Neural progenitor cell (in vitro differentiated cells): Measurements from ENCODE around the gene STAG1. TPM values are rescaled to one million over a fixed set of nuclear protein-coding genes. Genes with fewer than 3 reads are reported as not detected.

Experiments used
- DNase-seq: peaks from one replicate; pipeline ENCODE4 v3.0.0-alpha.2; 2016; ENCODE audit warnings: low spot score
- H2AFZ ChIP-seq: fragments of 200-600 bp; sonication (generic); replicated peaks from 2 replicates; pipeline ENCODE4 v1.6.1; 2016; ENCODE audit warnings: antibody characterized with exemption
- H3F3A ChIP-seq: fragments of 200-600 bp; sonication (generic); 2 replicates; pipeline ENCODE4 v1.6.1; 2016; ENCODE audit warnings: antibody characterized with exemption, low read depth
- H3K27ac ChIP-seq: fragments of 200-600 bp; sonication (generic); 2 replicates; pipeline ENCODE4 v1.5.1; 2016; ENCODE audit warnings: mild to moderate bottlenecking
- H3K27me3 ChIP-seq: fragments of 200-600 bp; sonication (generic); 2 replicates; pipeline ENCODE4 v1.6.1; 2016; ENCODE audit warnings: mild to moderate bottlenecking, moderate library complexity
- H3K36me3 ChIP-seq: fragments of 200-600 bp; sonication (generic); 2 replicates; pipeline ENCODE4 v1.5.1; 2016
- H3K4me1 ChIP-seq: fragments of 200-600 bp; sonication (generic); 2 replicates; pipeline ENCODE4 v1.6.1; 2016; ENCODE audit warnings: mixed run types
- H3K4me2 ChIP-seq: fragments of 200-600 bp; sonication (generic); 2 replicates; pipeline ENCODE4 v1.6.1; 2016
- H3K4me3 ChIP-seq: fragments of 200-600 bp; sonication (generic); 2 replicates; pipeline ENCODE4 v1.5.1; 2016
- H3K79me2 ChIP-seq: fragments of 200-600 bp; sonication (generic); 2 replicates; pipeline ENCODE4 v1.6.1; 2016; ENCODE audit warnings: low read depth
- H3K9ac ChIP-seq: fragments of 200-600 bp; sonication (generic); 2 replicates; pipeline ENCODE4 v1.6.1; 2016
- H3K9me3 ChIP-seq: fragments of 200-600 bp; sonication (generic); 2 replicates; pipeline ENCODE4 v1.5.1; 2016; ENCODE audit warnings: low read depth
- H4K20me1 ChIP-seq: fragments of 200-600 bp; sonication (generic); 2 replicates; pipeline ENCODE4 v1.6.1; 2016; ENCODE audit warnings: low read depth
- H3K27ac Mint-ChIP-seq: 3 replicates; pipeline ENCODE4 v1.8.0; 2021; ENCODE audit warnings: mixed read lengths
- H3K27me3 Mint-ChIP-seq: 2 replicates; pipeline ENCODE4 v1.8.0; 2022; ENCODE audit warnings: low read depth, mild to moderate bottlenecking, inconsistent platforms, moderate library complexity, mixed read lengths; ENCODE audit not compliant: insufficient read depth
- H3K36me3 Mint-ChIP-seq: 3 replicates; pipeline ENCODE4 v1.8.0; 2021; ENCODE audit warnings: mixed read lengths
- H3K4me1 Mint-ChIP-seq: 3 replicates; pipeline ENCODE4 v1.8.0; 2021; ENCODE audit warnings: mixed read lengths
- H3K4me3 Mint-ChIP-seq: 3 replicates; pipeline ENCODE4 v1.8.0; 2021; ENCODE audit warnings: mild to moderate bottlenecking, moderate library complexity, mixed read lengths
- H3K9me3 Mint-ChIP-seq: 3 replicates; pipeline ENCODE4 v1.8.0; 2020; ENCODE audit warnings: mixed read lengths
- CTCF ChIP-seq: fragments of 200-600 bp; sonication (generic); IDR thresholded peaks from 2 replicates; pipeline ENCODE4 v1.5.1; 2017; ENCODE audit warnings: antibody characterized with exemption, mild to moderate bottlenecking
- EZH2 ChIP-seq: fragments of 200-600 bp; sonication (generic); IDR thresholded peaks from 2 replicates; pipeline ENCODE4 v1.6.1; 2017; ENCODE audit warnings: antibody characterized with exemption, mild to moderate bottlenecking, moderate library complexity
- EZH2phosphoT487 ChIP-seq: fragments of 200-600 bp; sonication (generic); IDR thresholded peaks from 2 replicates; pipeline ENCODE4 v1.6.1; 2017; ENCODE audit warnings: antibody characterized with exemption
- total RNA-seq: library from RNA; depleted of rRNA; stranded (reverse); fragments of >200 nt; gene quantifications from 2 replicates; pipeline ENCODE4 v1.2.3, GENCODE V29; 2015; ENCODE audit warnings: low replicate concordance

Gene STAG1
- total RNA-seq, 1 donor from 2014 or later, result 38.3 TPM

GRCh38 chr3:136583823-136584222 is 168.4 kb downstream of the STAG1 start:
- no peak overlapping the region for H3K4me3 ChIP-seq
- H3K36me3 ChIP-seq, result no peaks in the 10 kb centered on the region
- no peak overlapping the region for H3K27ac Mint-ChIP-seq
- H3K27me3 Mint-ChIP-seq, result no peaks in the 10 kb centered on the region
- H3K4me1 Mint-ChIP-seq, result no peaks in the 10 kb centered on the region
- no peaks in the 10 kb centered on the region for H3K79me2 ChIP-seq
- H2AFZ ChIP-seq, result no peak overlapping the region
- no peaks in the 10 kb centered on the region for H3K4me1 ChIP-seq
- no peak for DNase-seq
- no peaks in the 10 kb centered on the region for H3K27me3 ChIP-seq
- H3K9me3 ChIP-seq, result no peaks in the 10 kb centered on the region
- no peaks in the 10 kb centered on the region for H4K20me1 ChIP-seq
- no peaks in the 10 kb centered on the region for H3F3A ChIP-seq
- no peak overlapping the region for H3K9ac ChIP-seq
- H3K36me3 Mint-ChIP-seq, result peaks cover 8% of the 10 kb centered on the region
- no peak overlapping the region for H3K27ac ChIP-seq
- H3K4me2 ChIP-seq, result no peak overlapping the region
- no peaks in the 10 kb centered on the region for H3K9me3 Mint-ChIP-seq
- no peak overlapping the region for H3K4me3 Mint-ChIP-seq
- TF ChIP-seq EZH2phosphoT487, result no peak
- TF ChIP-seq CTCF, result no peak
- no peak for TF ChIP-seq EZH2

- Histone ChIP-seq H3K27ac (no peak overlapping the region), H3K4me1 (peaks cover 8% of the 10 kb centered on the region), H3K9ac (no peak overlapping the region), H3K27me3 (no peaks in the 10 kb centered on the region), H3K4me3 (no peak overlapping the region), H3K79me2 (no peaks in the 10 kb centered on the region), H2AFZ (no peak overlapping the region), H4K20me1 (no peaks in the 10 kb centered on the region), H3K36me3 (no peaks in the 10 kb centered on the region), H3K9me3 (no peaks in the 10 kb centered on the region), H3F3A (peaks cover 5% of the 10 kb centered on the region), H3K4me2 (no peak overlapping the region)
- no peaks in the 10 kb centered on the region for H3K27me3 Mint-ChIP-seq
- no peaks in the 10 kb centered on the region for H3K4me1 Mint-ChIP-seq
- H3K36me3 Mint-ChIP-seq, result peaks cover 11% of the 10 kb centered on the region
- H3K9me3 Mint-ChIP-seq, result no peaks in the 10 kb centered on the region
- no peak overlapping the region for H3K4me3 Mint-ChIP-seq
- TF ChIP-seq EZH2 (no peak), EZH2phosphoT487 (no peak), CTCF (no peak)
- DNase-seq, result peak; percentile 4
- no peak overlapping the region for H3K27ac Mint-ChIP-seq
Observed at GRCh38 chr3:136577791-136578190, 174.4 kb downstream of the STAG1 start.

GRCh38 chr3:136576279-136577009 is 175.7 kb downstream of the STAG1 start:
- H3K4me2 ChIP-seq, result no peak overlapping the region
- DNase-seq, result no peak
- H3K36me3 Mint-ChIP-seq, result peaks cover 11% of the 10 kb centered on the region
- no peak overlapping the region for H3K27ac ChIP-seq
- H3K27me3 ChIP-seq, result no peaks in the 10 kb centered on the region
- no peak overlapping the region for H3K27ac Mint-ChIP-seq
- no peaks in the 10 kb centered on the region for H3K36me3 ChIP-seq
- no peaks in the 10 kb centered on the region for H3K27me3 Mint-ChIP-seq
- no peak overlapping the region for H3K4me3 ChIP-seq
- no peak overlapping the region for H3K9ac ChIP-seq
- no peaks in the 10 kb centered on the region for H3K79me2 ChIP-seq
- H3K4me1 ChIP-seq, result peaks cover 8% of the 10 kb centered on the region
- H3K9me3 ChIP-seq, result no peaks in the 10 kb centered on the region
- no peak for TF ChIP-seq CTCF
- no peak for TF ChIP-seq EZH2
- TF ChIP-seq EZH2phosphoT487, result no peak
- no peak overlapping the region for H2AFZ ChIP-seq
- H3K4me3 Mint-ChIP-seq, result no peak overlapping the region
- H3K9me3 Mint-ChIP-seq, result no peaks in the 10 kb centered on the region
- peaks cover 5% of the 10 kb centered on the region for H3F3A ChIP-seq
- H3K4me1 Mint-ChIP-seq, result no peaks in the 10 kb centered on the region
- H4K20me1 ChIP-seq, result no peaks in the 10 kb centered on the region
